Measurements from ENCODE around the gene DOK1. TPM values are rescaled to one million over a fixed set of nuclear protein-coding genes. Genes with fewer than 3 reads are reported as not detected.

DOK1 gene
- total RNA-seq, 4 donors from 2014 or later: 22.2 to 34.2 (median 24.2) TPM

GRCh38 chr2:74530239-74531187 lies 24.0 kb upstream of the DOK1 start:
- Histone ChIP-seq H3K36me3 (peaks cover 0 to 70% (median 12%) of the 10 kb centered on the region in 3 donors), H3K4me1 (peaks cover 0 to 34% (median 19%) of the 10 kb centered on the region in 4 donors), H3K27me3 (no peaks in the 10 kb centered on the region), H3K4me3 (peak overlapping the region; percentile 63 to 96 (median 77)), H3K27ac (peak overlapping the region; percentile 54 to 90 (median 84)), H3K9me3 (no peaks in the 10 kb centered on the region)
- 2% methylated on average over 42 of the region's 54 CpGs for WGBS, 2 donors
- TF ChIP-seq POLR2A (IDR thresholded peaks at IDR 0.05) (no peak), EP300 (IDR thresholded peaks at IDR 0.05) (no peak), CTCF (IDR thresholded peaks at IDR 0.05) (no peak)
- DNase-seq (ENCODE audit: low spot score in 2 of 2): no peak

DNA sequence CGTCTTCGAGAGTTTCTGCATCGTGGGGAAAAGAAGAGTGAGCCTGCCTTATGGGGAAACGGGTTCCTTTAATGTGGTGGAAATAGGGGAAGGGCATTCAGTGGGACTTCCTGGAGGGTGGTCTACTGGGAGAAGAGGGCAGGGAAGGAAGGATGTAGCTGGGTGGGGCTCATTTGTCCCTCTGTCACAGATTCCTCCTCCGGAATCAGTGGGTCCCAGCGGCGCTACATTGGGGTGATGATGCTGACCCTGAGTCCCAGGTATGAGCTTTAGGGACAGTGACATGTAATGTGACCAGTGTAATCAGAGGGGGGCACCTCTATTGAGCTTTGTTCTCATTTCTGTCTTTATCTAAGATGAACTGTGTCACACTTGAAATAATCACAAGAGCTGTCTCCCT lies 22.9 kb upstream of the DOK1 start:
- no peak overlapping the region for H3K4me3 ChIP-seq
- H3K27ac ChIP-seq: peak overlapping the region in 1 of 4 donors; percentile 25
- H3K9me3 ChIP-seq: no peaks in the 10 kb centered on the region
- WGBS, 2 donors: 79 to 81% methylated on average over 7 of the region's 7 CpGs
- no peaks in the 10 kb centered on the region for H3K27me3 ChIP-seq
- H3K36me3 ChIP-seq: peaks cover 0 to 59% (median 5%) of the 10 kb centered on the region in 3 donors
- TF ChIP-seq CTCF (IDR thresholded peaks at IDR 0.05): no peak
- no peak for TF ChIP-seq EP300 (IDR thresholded peaks at IDR 0.05)
- no peak for TF ChIP-seq POLR2A (IDR thresholded peaks at IDR 0.05)
- peaks cover 0 to 34% (median 19%) of the 10 kb centered on the region in 4 donors for H3K4me1 ChIP-seq
- no peak for DNase-seq (ENCODE audit: low spot score in 2 of 2)

GRCh38 chr2:74532222-74532621 lies 22.3 kb upstream of the DOK1 start:
- Histone ChIP-seq H3K4me1 (peaks cover 0 to 34% (median 19%) of the 10 kb centered on the region in 4 donors), H3K36me3 (peaks cover 0 to 53% (median 0%) of the 10 kb centered on the region in 3 donors), H3K9me3 (no peaks in the 10 kb centered on the region), H3K27ac (no peak overlapping the region), H3K27me3 (no peaks in the 10 kb centered on the region), H3K4me3 (no peak overlapping the region)
- TF ChIP-seq EP300 (IDR thresholded peaks at IDR 0.05) (no peak), CTCF (IDR thresholded peaks at IDR 0.05) (peak in 2 of 5 experiments; percentile 14 to 27)
- DNase-seq (ENCODE audit: low spot score in 2 of 2): no peak

- no peaks in the 10 kb centered on the region for H3K9me3 ChIP-seq
- no peak for TF ChIP-seq CTCF (IDR thresholded peaks at IDR 0.05)
- TF ChIP-seq EP300 (IDR thresholded peaks at IDR 0.05): no peak
- no peak for TF ChIP-seq POLR2A (IDR thresholded peaks at IDR 0.05)
- H3K27ac ChIP-seq: no peak overlapping the region
- 79 to 80% methylated on average over 4 of the region's 4 CpGs for WGBS, 2 donors
- H3K27me3 ChIP-seq: no peaks in the 10 kb centered on the region
- peaks cover 0 to 24% (median 14%) of the 10 kb centered on the region in 4 donors for H3K4me1 ChIP-seq
- DNase-seq (ENCODE audit: low spot score in 2 of 2): no peak
- H3K4me3 ChIP-seq: no peak overlapping the region
- H3K36me3 ChIP-seq: peaks cover 0 to 41% (median 0%) of the 10 kb centered on the region in 3 donors
Observed at GRCh38 chr2:74533464-74533863, 21.1 kb upstream of the DOK1 start.

DNA sequence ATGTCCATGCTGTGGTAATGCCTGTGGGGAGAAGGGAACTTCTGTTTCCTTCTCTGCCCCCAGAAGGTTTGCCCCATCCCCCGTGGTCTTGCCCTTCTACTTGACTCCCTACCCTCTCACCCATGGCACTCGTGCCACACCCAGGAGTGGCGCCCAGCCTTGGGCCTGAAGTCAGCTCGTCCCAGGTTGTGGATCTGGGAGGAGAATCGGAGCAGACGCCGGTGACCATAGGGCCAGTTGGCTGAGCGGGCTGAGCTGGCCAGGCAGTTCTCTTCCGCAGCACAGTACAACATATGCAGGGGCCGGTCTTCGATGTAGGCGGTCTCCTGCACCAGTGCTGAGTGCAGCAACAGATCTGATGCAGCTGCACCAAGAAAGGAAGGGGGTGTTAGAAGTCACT lies 20.1 kb upstream of the DOK1 start:
- H3K27ac ChIP-seq: no peak overlapping the region
- 72 to 78% methylated on average over 12 of the region's 12 CpGs for WGBS, 2 donors
- peaks cover 0 to 40% (median 0%) of the 10 kb centered on the region in 3 donors for H3K36me3 ChIP-seq
- H3K9me3 ChIP-seq: no peaks in the 10 kb centered on the region
- H3K4me1 ChIP-seq: peaks cover 0 to 17% (median 9%) of the 10 kb centered on the region in 4 donors
- no peak overlapping the region for H3K4me3 ChIP-seq
- H3K27me3 ChIP-seq: no peaks in the 10 kb centered on the region
- DNase-seq (ENCODE audit: low spot score in 2 of 2): no peak
- TF ChIP-seq EP300 (IDR thresholded peaks at IDR 0.05) (no peak), CTCF (IDR thresholded peaks at IDR 0.05) (no peak), POLR2A (IDR thresholded peaks at IDR 0.05) (no peak)
